ENCODE data around the gene WDR5B.
A peak's percentile ranks its signal among the peaks of the same experiment; 100 is the strongest.
"Not testable (repeated sequence)": the region's sequence is repeated elsewhere in the genome, so short reads cannot be mapped to it uniquely, and the experiment has no call there.

WDR5B gene

DNA sequence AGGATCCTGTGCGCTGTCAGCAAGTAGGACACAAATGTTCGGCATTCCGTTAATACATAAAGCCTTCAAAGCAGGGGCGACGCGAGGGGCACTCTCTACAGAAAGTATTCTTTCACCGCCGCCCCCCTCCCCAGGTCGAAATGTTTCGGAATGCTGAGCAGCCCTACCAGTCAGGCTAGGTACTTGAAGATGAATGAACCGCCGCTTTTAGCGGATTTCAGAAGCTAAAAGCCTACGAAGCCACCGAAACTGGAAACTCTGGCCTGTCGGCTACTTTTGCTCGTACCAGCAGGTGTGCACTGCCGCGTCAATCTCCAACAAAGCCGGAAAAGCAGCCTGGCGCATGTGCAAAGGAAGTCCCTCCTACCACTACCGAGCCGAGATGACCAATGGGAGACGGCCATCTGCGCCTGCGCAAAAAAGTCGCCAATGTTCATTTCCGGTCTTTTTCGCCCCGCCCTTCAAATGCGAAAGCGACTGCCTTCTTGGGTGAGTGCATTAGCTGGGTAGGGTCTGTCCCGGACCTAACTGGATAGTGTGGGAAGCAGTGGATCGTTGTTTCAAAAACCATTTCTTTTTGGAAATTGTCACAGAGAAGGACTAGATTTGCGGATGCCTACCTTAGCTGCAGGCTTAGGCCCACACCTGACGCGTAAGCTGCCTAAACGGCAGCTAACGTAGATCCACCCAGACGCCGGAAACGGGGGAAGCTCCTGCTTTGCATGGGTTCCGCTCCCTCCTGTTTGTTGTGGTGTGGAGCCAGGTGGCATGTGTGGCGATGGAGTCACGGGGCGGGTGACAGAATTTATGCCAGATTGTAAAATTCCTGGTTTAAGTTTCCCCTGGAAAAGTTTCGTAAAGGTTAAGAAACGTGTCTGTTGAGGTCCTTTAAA lies at the start of gene WDR5B:
Gene WDR5B, minus strand, starts transcription at position 301 of the 893 bp plus-strand sequence. CDS start 534 bp downstream, outside the sequence.
- DNase-seq (ENCODE audit: low read depth), result peak; percentile 98

DNA sequence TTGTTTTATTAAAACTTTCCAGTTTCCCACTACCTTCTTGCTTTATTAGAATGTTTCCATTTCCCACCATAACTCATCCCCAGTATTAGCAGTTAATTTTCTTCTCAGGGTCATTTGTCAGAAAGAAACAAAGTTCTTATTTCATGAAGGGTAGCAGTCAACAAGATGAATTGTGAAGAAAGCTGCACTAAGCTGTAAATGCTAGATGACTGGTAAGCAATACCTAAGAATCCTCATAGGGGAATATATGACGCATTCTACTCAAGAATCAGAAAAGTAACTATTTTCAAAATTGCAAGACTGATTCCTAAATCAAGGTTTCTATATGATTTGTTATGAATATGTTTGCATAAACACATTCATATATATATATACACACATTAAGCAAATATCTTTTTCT lies 48.8 kb upstream of the WDR5B start:
- DNase-seq (ENCODE audit: low read depth), result no peak

DNA sequence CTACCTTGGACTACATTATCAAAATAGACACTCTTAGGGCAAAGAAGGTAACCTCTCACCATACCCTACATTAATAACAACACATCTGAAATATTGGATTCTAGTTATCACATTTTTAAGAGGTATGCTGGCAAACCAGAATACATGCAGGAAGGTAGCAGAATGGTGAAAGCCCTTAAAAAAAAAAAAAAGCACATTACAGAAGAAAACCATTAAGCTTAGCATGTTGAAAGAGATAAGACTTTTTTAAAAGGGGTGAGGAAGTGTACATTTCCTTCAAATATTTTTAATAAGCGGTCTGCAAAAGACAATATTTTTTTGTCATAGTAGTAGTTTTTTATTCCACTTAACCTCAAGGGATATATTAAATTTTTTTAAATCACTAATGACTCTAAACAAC lies 46.5 kb upstream of the WDR5B start:
- DNase-seq (ENCODE audit: low read depth), result no peak

DNA sequence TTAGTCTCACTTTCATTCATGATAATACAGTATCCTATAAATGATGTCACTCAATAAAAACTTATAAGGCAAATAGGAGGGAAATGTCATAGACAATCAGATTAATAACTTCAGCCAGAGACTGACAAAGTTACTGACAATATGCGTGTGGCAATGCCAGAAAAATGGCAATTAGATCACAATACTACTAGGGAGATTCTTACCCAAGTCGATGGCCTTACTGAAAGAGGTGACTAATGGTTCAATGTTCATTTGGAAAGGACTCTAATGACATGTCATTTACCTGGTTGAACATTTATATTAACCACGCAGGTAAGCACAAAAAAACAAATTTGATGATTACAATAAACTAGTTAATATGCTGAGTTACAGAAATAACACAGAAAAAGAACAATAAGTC lies 45.9 kb upstream of the WDR5B start:
- DNase-seq (ENCODE audit: low read depth), result no peak

DNA sequence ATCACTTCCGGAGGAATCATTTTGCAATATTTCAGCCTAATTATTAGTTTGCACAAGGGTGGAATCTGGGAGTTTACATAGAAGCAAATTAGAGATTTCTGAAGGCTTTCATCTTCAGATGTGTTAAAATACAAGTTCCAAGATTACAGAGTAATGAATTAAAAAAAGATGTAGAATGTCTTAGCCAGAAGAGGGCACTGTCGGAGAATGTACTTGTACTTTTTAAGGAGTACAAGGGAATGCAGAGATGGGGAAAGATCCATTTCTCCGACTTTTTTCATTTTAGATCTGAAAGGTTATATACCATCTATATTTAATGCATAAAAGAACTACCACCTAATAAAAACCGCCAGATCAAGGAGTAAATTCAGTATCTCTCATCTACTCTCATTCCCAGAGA lies 43.1 kb upstream of the WDR5B start:
- no peak for DNase-seq (ENCODE audit: low read depth)

DNA sequence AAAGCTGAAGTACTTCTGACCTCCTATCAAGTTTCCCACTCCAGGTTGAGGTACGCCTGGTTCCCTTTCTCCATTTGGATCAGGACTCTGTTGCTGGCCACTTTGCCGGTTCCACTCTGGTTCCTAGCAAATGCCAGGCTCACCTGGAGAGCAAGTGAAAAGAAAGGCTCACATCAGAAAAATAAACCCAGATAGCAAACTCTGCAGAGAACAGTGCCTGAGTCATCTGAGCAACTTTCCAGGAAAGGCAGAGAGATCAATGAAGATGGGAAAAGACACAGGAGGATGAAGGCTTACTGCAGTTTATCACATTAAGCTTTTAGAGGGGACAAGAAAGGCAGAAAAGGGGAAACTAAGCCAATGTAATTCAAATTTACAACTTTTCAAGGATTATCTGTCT lies 41.8 kb upstream of the WDR5B start:
- no peak for DNase-seq (ENCODE audit: low read depth)

DNA sequence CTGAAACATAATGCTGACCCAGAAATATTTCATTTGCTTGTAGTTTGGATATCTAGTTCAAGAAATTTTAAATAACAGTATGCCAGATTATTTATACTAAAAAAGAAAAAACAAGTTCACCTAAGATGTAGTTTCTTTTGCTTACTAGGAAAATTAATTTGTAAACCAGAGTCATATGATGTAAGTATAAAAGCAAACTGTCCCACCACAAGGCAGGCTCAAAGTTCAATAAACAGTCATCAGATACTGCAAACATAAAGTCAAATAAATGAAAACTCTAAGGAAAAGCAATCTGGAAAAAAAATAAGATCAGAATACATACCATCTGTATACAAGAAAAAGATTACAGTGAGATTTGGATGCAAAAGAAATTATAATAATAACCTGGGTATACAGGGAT lies 40.2 kb upstream of the WDR5B start:
- DNase-seq (ENCODE audit: low read depth), result no peak

DNA sequence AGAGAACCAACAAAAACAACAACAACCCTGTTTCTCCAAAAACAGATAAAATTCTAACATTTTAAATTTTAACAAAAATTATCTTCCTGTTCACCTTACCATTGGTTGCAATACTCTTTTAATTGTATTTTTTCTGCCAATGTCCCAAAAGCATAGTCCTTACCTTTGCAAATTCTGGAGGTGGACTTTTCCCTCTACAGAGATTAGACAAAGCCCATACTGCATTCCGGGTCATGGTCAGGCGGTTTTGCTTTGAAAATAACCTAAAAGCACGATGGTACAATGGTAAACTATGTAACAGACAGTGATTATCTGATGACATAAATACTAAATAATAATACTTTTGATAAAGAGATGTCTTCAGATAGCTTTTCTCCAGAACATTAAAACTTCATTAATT lies 35.5 kb upstream of the WDR5B start:
- DNase-seq (ENCODE audit: low read depth), result no peak

DNA sequence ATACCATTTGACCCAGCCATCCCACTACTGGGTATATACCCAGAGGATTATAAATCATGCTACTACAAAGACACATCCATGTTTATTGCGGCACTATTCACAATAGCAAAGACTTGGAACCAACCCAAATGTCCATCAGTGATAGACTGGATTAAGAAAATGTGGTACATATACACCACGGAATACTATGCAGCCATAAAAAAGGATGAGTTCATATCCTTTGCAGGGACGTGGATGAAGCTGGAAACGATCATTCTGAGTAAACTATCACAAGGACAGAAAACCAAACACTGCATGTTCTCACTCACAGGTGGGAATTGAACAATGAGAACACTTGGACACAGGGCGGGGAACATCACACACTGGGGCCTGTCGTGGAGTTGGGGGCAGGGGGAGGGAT lies 32.4 kb upstream of the WDR5B start:
- DNase-seq (ENCODE audit: low read depth), result not testable (repeated sequence)

DNA sequence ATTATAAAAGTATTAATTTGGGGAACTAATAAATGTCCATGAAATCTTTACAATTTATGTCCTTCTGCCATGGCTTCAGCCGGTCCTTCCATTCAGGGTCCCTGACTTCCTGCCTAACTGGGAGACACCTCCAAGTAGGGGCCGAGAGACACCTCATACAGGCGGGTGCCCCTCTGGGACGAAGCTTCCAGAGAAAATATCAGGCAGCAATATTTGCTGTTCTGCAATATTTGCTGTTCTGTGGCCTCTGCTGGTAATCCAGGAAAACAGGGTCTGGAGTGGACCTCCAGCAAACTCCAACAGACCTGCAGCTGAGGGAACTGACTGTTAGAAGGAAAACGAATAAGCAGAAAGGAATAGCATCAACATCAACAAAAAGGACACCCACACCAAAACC lies 28.6 kb upstream of the WDR5B start:
- not testable (repeated sequence) for DNase-seq (ENCODE audit: low read depth)

DNA sequence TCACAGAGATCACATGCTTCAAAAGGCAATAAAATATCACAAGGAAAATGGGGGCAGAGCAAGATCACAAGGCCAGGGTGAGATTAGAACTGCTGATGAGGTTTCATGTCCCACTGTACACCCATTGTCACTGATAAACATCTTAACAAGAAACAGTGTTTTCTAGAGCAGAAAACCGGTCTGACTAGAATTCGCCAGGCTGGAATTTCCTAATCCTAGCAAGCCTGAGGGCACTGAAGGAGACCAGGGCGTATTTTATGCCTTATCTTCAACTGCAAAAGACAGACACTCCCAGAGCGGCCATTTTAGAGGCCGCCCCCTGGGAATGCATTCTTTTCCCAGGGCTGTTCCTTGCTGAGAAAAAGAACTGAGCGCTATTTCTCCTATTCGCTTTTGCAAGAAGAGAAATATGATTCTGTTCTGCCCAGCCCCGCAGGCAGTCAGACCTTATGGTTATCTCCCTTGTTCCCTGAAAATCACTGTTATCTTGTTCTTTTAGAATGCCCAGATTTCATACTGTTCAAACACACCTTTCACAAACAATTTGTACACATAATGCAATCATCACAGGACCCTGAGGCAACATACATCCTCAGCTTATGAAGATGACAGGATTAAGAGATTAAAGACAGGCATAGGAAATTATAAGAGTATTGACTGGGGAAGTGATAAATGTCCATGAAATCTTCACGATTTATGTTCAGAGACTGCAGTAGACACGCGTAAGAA lies 28.1 kb upstream of the WDR5B start:
- not testable (repeated sequence) for DNase-seq (ENCODE audit: low read depth)

DNA sequence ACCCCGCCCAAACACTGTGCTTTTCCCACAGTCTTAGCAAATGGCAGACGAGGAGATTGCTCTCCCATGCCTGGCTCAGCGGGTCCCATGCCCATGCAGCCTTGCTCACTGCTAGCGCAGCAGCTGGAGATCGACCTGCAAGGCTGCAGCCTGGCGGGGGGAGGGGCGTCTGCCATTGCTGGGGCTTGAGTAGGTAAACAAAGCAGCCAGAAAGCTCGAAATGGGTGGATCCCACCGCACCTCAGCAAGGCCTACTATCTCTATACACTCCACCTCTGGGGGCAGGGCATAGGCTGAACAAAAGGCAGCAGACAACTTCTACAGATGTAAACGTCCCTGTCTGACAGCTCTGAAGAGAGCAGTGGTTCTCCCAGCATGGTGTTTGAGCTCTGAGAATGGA lies 27.2 kb upstream of the WDR5B start:
- no peak for DNase-seq (ENCODE audit: low read depth)

DNA sequence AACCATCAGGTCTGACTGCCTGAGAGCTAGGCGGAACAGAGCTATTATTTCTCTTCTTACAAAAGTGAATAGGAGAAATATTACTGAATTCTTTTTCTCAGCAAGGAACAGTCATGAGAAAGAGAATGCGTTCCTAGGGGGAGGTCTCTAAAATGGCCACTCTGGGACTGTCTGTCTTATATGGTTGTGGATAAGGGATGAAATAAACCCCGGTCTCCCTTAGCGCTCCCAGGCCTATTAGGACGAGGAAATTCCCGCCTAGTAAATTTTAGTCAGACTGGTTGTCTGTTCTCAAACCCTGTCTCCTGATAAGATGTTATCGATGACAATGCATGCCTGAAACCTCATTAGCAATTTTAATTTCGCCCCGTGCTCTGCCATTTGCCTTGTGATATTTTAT lies 20.1 kb upstream of the WDR5B start:
- no peak for DNase-seq (ENCODE audit: low read depth)

DNA sequence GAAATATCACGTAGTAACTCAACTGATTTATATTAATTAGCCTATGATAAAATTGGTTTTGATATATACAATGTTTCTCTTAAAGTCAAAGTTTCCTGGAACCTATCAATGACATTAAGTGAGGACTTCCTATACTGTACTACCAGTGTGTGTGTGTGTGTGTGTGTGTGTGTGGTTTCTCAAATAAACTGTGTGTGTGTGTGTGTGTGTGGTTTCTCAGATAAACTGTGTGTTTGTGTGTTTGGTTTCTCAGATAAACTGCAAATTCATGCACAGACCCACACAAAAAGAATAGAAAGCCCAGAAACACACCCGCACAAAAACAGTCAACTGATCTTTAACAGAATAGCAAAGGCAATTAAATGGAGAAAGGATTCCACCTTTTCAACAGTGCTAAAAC lies 14.5 kb upstream of the WDR5B start:
- no peak for DNase-seq (ENCODE audit: low read depth)

DNA sequence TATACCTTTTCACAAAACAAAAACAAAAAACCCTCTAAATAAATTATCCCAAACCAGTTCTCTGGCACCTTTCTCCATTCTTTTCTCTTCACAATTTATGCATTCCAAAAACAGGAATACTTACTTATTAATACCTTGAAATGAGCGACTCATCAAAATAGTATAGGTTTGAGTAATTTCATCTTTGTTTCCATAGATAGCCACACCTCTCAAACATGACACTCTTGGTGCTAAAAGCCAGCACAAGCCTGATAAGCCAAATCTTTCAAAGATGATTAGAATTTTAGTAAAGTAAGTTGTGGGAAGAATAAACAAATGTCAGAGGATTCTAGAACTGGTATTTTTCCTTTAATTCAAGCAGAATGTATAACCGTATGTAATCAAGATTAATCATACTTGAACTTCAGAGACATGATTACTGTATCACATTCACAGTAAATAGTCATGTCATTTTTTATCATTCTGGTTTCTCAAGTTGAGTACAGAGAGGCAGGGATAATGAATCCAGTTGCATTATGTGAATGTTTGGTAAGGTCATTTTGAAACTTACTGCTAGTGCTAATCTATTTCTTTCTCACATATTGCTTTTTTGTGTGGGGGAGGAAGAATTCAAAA lies 12.1 kb upstream of the WDR5B start:
- DNase-seq (ENCODE audit: low read depth), result no peak

DNA sequence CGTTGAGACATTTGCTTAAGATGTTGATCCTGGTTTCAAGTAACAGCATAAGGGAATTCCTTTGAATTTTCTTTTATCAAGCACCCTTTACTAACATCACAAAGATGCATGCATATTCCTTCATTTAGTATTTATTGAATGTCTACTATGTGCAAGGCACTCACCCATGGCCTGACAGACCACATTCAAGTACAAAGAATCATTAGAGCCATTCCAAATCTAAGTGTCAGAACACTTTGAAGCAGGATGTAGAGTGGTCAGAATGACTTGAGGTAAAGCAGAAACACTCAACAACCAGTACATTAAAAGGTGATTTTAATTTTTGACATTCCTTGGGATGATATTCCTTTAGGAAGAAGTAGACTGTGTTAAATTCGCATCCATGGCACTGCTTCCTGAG lies 6.0 kb upstream of the WDR5B start:
- no peak for DNase-seq (ENCODE audit: low read depth)

DNA sequence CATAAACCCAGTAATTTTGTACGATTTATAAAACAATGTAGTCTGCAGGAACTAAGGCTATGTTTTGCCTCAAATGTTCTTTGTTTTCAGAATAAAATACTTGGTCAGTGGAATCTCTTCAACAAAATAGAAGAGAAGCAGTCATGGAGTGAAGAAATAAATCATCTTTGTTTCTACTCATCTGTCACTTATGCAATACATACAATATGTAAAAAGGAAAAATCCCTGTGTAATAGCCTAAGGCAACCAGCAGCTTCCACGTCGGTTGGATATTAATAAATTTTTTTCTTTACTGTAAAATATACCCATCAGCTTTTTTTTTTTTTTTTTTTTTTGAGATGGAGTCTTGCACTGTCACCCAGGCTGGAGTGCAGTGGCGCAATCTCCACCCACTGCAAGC lies 5.2 kb upstream of the WDR5B start:
- DNase-seq (ENCODE audit: low read depth), result no peak

DNA sequence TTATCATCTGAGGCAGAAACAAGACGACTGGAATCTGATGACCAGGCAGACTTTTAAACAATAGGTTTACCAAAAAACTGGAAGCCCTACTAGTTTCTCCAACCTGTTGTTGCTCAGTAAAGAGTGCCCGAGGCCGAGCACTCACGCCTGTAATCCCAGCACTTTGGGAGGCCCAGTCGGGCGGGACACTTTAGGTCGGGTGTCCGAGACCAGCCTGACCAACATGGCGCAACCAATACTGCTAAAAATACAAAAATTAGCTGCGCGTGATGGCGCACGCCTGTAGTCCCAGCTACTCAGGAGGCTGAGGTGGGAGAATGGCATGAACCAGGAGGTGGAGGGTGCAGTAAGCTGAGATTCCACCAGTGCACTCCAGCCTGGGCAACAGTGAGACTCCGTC lies 1.1 kb upstream of the WDR5B start:
- no peak for DNase-seq (ENCODE audit: low read depth)

DNA sequence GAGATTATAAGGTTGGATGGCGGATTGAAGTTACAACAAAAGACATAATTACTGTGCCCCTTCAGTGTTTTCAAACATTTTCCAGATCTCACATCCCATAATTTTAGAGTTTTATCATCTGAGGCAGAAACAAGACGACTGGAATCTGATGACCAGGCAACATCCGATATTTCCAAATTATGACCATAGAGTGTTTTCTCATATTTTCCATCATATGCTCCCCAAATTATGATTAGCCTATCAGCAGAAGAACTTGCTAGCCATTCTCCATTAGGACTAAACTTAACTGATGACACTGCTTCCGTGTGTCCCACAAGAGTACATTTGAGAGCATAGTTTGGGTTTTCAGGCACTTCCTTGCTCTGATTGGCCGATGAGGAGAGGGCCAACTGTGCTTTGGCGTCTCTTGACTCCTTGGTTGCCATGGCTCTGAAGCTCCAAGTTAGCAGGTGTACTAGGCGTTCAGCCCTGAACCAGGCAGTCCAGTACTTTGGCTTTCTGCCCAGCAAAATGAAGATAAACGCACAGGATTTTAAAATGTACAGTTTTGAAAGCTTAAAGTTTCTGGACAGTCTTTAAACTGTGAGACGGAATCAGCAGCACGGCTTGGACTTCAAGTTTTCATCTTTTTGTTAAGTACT lies 638 bp downstream of the WDR5B start:
- DNase-seq (ENCODE audit: low read depth), result no peak

DNA sequence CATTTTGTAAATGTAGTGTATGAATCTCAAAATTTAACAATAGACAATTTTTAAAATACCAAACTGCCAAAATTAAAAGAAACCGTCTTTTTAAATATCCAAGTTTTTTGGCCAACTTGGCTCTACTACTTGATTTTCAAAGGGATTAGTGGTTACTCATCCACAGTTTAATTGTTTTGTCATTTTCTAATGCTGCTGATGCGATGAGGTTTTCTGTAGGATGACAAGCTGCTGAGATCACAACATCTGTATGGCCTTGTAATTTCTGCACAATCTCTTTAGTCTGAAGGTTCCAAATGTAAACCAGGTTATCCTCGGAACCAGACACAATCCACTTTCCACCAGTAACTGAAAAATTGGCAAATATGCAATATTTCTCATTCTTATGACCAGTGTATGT lies 1.5 kb downstream of the WDR5B start:
- no peak for DNase-seq (ENCODE audit: low read depth)

DNA sequence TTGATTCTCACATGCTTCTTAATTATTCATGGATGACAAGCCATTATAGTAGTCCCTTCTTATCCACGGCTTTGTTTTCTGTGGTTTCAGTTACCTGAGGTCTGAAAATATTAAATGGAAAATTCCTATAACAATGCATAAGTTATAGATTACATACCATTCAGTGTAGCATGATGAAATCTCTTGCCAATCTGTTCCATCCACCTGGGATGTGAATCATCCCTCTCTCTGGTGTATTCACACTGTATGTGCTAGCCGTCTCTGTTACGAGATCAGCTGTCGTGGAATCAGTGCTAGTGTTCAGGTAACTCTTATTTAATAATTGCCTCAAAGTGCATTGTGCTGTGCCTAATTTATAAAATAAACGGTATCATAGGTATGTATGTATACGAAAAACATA lies 5.2 kb downstream of the WDR5B start:
- DNase-seq (ENCODE audit: low read depth), result no peak

DNA sequence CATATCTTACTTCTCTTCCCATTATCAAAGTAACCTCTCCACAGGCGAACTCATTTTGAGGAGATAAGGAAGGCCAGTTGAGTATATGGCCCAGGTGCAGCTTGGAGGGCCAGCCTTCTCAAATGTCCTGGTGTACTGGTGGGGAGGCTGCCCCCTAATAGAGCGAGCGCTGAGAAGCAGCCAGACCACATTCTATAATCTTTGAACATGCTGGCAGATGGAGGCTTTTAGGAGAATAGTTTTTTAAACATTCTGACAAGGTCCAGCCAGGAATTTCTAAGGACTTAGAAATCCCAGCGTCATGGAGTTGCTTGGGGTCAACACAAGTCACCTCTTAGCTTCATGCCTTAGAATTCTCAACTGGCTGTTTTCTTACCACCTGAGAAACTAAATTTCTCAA lies 5.8 kb downstream of the WDR5B start:
- no peak for DNase-seq (ENCODE audit: low read depth)

DNA sequence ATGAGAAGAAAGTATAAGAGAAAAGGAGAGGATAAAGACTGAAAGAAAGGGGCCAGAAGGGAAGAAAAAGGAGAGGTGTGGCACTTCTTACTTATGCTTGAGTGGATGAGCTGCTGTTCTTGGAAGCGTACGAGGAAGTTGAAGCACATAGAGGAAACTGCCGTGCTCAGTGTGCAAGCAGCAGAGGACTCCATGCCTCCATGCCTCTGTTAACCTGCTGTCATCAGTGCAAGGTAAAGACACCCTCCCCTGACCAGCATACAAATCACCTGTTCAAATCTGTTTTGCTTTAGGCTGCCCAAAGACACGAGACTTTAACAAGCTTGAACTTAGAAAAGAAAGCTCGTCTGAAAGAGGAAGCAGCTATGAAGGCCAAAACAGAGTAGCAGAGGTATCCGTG lies 6.4 kb downstream of the WDR5B start:
- DNase-seq (ENCODE audit: low read depth), result no peak

All from stimulated activated CD8-positive, alpha-beta memory T cell treated with anti-CD3 and anti-CD28 coated beads, Interleukin-15, amount 100 ng/mL, for 1 hour (primary cell).